C4-2B (cell line): ENCODE data around the gene VRK3.

Source experiments
- ZFX ChIP-seq: fragments of 450-650 bp; IDR thresholded peaks from 2 replicates; pipeline ENCODE4 v1.6.1; 2017
- TF ChIP-seq, protein P1 (sequence below): fragments of 450-650 bp; conservative IDR thresholded peaks from 2 replicates; pipeline ENCODE4 v1.5.1; 2017; ENCODE audit warnings: mild to moderate bottlenecking

DNA sequence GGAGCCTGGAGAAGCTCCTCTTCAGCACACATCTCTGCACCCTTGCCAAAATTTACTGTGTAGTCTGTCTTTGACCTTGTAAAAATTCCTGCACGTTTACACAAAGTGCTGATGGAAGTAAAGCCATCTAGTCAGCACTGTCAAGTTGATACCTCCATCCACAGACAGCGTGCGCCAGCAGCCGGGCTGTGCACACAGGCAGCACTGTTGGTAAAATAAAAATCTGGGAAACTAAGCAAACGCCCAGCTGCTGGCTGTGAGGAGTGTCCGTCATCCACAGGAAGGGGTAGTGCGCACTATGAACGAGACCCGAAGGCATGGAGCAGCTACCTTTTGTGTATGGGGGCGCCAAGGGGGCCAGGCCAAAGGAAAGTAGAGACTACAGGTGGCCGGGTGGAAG, 46.8 kb downstream of the VRK3 start:
- TF ChIP-seq, protein P1, sequence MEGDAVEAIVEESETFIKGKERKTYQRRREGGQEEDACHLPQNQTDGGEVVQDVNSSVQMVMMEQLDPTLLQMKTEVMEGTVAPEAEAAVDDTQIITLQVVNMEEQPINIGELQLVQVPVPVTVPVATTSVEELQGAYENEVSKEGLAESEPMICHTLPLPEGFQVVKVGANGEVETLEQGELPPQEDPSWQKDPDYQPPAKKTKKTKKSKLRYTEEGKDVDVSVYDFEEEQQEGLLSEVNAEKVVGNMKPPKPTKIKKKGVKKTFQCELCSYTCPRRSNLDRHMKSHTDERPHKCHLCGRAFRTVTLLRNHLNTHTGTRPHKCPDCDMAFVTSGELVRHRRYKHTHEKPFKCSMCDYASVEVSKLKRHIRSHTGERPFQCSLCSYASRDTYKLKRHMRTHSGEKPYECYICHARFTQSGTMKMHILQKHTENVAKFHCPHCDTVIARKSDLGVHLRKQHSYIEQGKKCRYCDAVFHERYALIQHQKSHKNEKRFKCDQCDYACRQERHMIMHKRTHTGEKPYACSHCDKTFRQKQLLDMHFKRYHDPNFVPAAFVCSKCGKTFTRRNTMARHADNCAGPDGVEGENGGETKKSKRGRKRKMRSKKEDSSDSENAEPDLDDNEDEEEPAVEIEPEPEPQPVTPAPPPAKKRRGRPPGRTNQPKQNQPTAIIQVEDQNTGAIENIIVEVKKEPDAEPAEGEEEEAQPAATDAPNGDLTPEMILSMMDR, result no peak
- no peak for TF ChIP-seq ZFX
